Right atrium auricular region (tissue), 2 donors: ENCODE measurements around the gene TTC23. TPM values are rescaled to one million over a fixed set of nuclear protein-coding genes. Genes with fewer than 3 reads are reported as not detected.

Experiments
- DNase-seq: peaks from one replicate; pipeline ENCODE4 v3.0.0-alpha.2; 2019; ENCODE audit warnings: low spot score
- H3K27ac ChIP-seq, 2 donors: fragments of 200-600 bp; sonication (generic); 1 replicate in 1 of 2; 2 replicates in 1 of 2; pipeline ENCODE4 v1.5.1; 2016 to 2019
- H3K27me3 ChIP-seq, 2 donors: fragments of 200-600 bp; sonication (generic); one replicate each; pipeline versions ENCODE4 v1.5.1 to v1.6.0; 2017 to 2019
- H3K36me3 ChIP-seq: fragments of 200-600 bp; sonication (generic); one replicate; pipeline ENCODE4 v1.5.1; 2016
- H3K4me1 ChIP-seq, 2 donors: fragments of 200-600 bp; sonication (generic); one replicate each; pipeline versions ENCODE4 v1.5.1 to v1.6.0; 2017 to 2019
- H3K4me3 ChIP-seq, 2 donors: fragments of 200-600 bp; sonication (generic); 1 replicate in 1 of 2; 2 replicates in 1 of 2; pipeline ENCODE4 v1.5.1; 2017 to 2019; ENCODE audit warnings: mild to moderate bottlenecking in 1 of 2, moderate library complexity in 1 of 2
- H3K9me3 ChIP-seq, 2 donors: fragments of 200-600 bp; sonication (generic); one replicate each; pipeline ENCODE4 v1.5.1; 2019
- CTCF ChIP-seq, 2 donors: fragments of 200-600 bp; sonication (generic); IDR thresholded peaks; one replicate each; pipeline ENCODE4 v1.5.1; 2019; ENCODE audit warnings: antibody characterized with exemption in 2 of 2
- total RNA-seq, 2 donors: library from RNA; depleted of rRNA; stranded (reverse); fragments of >200 nt; gene quantifications; one replicate each; pipeline ENCODE4 v1.1.0, GENCODE V29; 2016

Gene TTC23
- total RNA-seq, 2 donors from 2014 or later, result 13.6 to 14.6 TPM

DNA sequence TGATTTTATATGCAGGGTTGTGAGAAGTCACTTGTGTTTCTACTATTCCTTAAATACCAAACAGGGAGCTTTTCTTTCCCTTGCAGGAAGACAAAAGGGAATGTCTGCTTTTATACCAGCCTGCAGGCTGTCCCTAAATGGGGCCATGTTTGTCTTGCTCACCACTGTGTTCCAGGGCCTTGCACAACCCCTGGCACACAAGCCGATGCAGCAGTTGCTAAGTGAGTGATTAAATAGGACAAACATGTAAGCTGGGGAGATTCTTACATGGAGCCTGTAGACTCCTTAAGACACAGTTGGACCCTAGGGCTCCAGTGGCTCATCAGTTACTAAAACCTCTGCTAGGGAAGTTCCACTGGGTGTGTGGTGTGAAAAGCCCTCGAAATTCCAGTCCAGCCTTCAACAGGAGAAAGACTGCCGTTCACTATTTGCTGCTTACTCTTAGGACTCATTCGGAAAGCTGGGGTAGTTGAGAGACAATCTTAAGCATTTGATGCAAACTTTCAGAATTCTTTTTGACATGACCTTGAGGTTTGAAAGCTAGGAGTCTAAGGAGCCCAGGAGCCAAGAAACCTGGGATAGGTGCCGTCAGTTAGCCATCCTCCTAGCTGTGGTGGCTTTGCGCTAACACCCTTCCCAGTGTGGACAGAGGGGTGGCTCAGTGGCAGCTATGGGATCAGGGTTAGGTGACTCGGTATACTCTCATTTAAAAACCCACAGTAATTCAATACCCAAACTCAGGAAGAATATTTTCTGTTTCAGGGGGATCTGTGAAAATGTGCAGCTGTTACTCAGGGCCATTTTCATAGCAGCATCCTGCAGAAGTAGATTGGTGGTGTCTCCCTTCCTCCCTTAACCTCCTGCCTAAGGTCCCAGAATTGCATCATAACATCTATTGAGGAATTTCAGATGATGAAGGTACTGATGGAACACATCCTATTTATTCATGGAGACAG is 105.4 kb downstream of the TTC23 start:
- H3K36me3 ChIP-seq, result no peaks in the 10 kb centered on the region
- peak; percentile 88 for DNase-seq
- peak overlapping the region; percentile 48 to 66 for H3K27ac ChIP-seq
- H3K9me3 ChIP-seq, result no peaks in the 10 kb centered on the region
- no peaks in the 10 kb centered on the region for H3K27me3 ChIP-seq
- TF ChIP-seq CTCF (IDR thresholded peaks at IDR 0.05), result no peak
- H3K4me1 ChIP-seq, result peaks cover 0 to 21% of the 10 kb centered on the region in 2 donors
- H3K4me3 ChIP-seq, result no peak overlapping the region

DNA sequence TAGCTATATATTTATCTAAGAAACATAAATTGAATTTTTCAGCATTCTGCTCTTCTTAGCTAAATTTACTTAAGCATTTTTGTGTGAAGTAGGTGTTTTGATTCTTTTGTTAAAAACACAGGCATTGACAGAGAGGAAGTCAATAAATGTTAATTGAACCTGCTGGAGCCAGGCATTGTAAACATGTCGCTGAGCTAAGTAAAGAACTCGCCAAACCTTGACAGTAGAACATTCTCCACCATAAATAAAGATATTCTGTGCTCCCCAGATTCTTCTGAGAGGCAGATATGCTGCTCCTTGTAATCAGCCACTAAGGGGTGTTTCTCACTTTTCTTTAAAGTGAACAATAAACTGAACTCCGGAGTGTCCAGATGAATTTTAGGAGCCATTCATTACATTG is 106.1 kb downstream of the TTC23 start:
- Histone ChIP-seq H3K27me3 (no peaks in the 10 kb centered on the region), H3K4me3 (no peak overlapping the region), H3K36me3 (peaks cover under 1% of the 10 kb centered on the region), H3K4me1 (peaks cover 0 to 19% of the 10 kb centered on the region in 2 donors), H3K27ac (peak overlapping the region; percentile 48 to 66), H3K9me3 (no peaks in the 10 kb centered on the region)
- TF ChIP-seq CTCF (IDR thresholded peaks at IDR 0.05), result no peak
- no peak for DNase-seq

DNA sequence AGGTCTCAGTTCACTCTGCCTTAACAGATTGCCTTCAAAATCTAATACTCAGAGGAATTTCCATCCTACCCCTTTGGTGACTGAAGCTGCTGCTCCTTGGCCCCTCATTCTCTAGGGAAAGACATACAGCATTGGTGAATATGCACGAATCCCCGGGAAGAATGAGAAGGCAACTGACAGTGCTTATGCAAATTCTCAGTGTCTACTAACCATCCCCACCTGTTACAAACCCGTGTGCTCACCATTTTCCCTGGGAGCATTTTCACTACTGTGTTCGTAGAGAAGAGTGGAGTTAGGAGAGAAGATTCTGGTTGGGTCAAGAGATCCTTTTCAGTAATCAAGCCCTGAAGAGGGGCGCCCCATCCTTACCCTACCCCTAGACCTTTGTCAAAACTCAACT is 106.8 kb downstream of the TTC23 start:
- Histone ChIP-seq H3K4me3 (no peak overlapping the region), H3K36me3 (peaks cover 8% of the 10 kb centered on the region), H3K4me1 (peaks cover 0 to 19% of the 10 kb centered on the region in 2 donors), H3K9me3 (no peaks in the 10 kb centered on the region), H3K27me3 (no peaks in the 10 kb centered on the region), H3K27ac (peak overlapping the region; percentile 9 to 66)
- TF ChIP-seq CTCF (IDR thresholded peaks at IDR 0.05), result no peak
- no peak for DNase-seq

DNA sequence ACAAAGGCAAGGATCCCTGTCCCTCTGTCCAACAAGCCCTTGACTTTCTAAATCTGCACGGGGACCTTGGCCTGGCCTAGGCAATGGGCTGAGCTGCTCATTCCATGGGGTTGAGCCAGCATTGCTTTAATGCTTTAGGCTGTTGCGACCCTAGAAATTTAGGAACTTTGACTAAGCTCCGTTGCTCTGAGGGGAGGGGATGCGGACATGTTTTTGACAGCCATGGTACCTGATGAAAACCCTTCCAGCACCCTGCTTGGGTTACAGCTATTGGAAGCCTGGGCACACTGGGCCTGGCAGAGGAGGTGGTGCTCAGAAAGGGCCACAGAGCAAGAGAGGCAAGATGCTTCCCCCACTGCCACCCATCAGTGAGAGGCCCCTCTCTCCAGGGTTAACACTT is 107.4 kb downstream of the TTC23 start:
- H3K4me3 ChIP-seq, result no peak overlapping the region
- H3K27ac ChIP-seq, result peak overlapping the region; percentile 9 to 66
- no peak for TF ChIP-seq CTCF (IDR thresholded peaks at IDR 0.05)
- H3K27me3 ChIP-seq, result no peaks in the 10 kb centered on the region
- no peak for DNase-seq
- peaks cover 14% of the 10 kb centered on the region for H3K36me3 ChIP-seq
- no peaks in the 10 kb centered on the region for H3K9me3 ChIP-seq
- H3K4me1 ChIP-seq, result peaks cover 0 to 19% of the 10 kb centered on the region in 2 donors

- peaks cover 27% of the 10 kb centered on the region for H3K36me3 ChIP-seq
- no peaks in the 10 kb centered on the region for H3K27me3 ChIP-seq
- TF ChIP-seq CTCF (IDR thresholded peaks at IDR 0.05), result no peak
- DNase-seq, result no peak
- H3K9me3 ChIP-seq, result no peaks in the 10 kb centered on the region
- H3K4me1 ChIP-seq, result peaks cover 0 to 28% of the 10 kb centered on the region in 2 donors
- no peak overlapping the region for H3K27ac ChIP-seq
- no peak overlapping the region for H3K4me3 ChIP-seq
Measured at GRCh38 chr15:99140590-99140989, 108.8 kb downstream of the TTC23 start.
